NCI-H345 treated with DMSO at 0.1 percent for 48 hours (cell line): ENCODE data around the gene ARMC12.

ENCODE experiments used
- DNase-seq: peaks from one replicate; lab custom pipeline; 2025; ENCODE audit not compliant: unreplicated experiment; lab: John Stamatoyannopoulos, UW

ARMC12 gene

GRCh38 chr6:35717449-35718374, 19.1 kb upstream of the ARMC12 start:
- no peak for DNase-seq

- DNase-seq, result no peak
These were observed 18.5 kb upstream of the ARMC12 start for GRCh38 chr6:35718375-35718736.

- no peak for DNase-seq
These were observed 17.9 kb upstream of the ARMC12 start for GRCh38 chr6:35718911-35719381.

GRCh38 chr6:35719404-35719829, 17.4 kb upstream of the ARMC12 start:
- DNase-seq, result no peak

GRCh38 chr6:35719830-35720733, 16.8 kb upstream of the ARMC12 start:
- DNase-seq, result no peak

- no peak for DNase-seq
These were observed 14.6 kb upstream of the ARMC12 start for GRCh38 chr6:35722121-35722761.

GRCh38 chr6:35723587-35723986, 13.2 kb upstream of the ARMC12 start:
- DNase-seq, result no peak

GRCh38 chr6:35724059-35724458, 12.8 kb upstream of the ARMC12 start:
- DNase-seq, result no peak

GRCh38 chr6:35724471-35724870, 12.4 kb upstream of the ARMC12 start:
- no peak for DNase-seq

- no peak for DNase-seq
These were observed 11.6 kb upstream of the ARMC12 start for GRCh38 chr6:35725081-35725708.

- no peak for DNase-seq
These were observed 11.0 kb upstream of the ARMC12 start for GRCh38 chr6:35725721-35726438.

GRCh38 chr6:35727231-35727934, 9.4 kb upstream of the ARMC12 start:
- peak; percentile 31 for DNase-seq

- DNase-seq, result peak; percentile 36
These were observed 8.7 kb upstream of the ARMC12 start for GRCh38 chr6:35727935-35728682.

- DNase-seq, result no peak
These were observed 7.9 kb upstream of the ARMC12 start for GRCh38 chr6:35728683-35729678.

- no peak for DNase-seq
These were observed 7.1 kb upstream of the ARMC12 start for GRCh38 chr6:35729722-35730121.

GRCh38 chr6:35730745-35731413, 6.0 kb upstream of the ARMC12 start:
- DNase-seq, result no peak

GRCh38 chr6:35731414-35731735, 5.5 kb upstream of the ARMC12 start:
- DNase-seq, result peak; percentile 27
